HG02970 (cell line): ENCODE measurements around the gene KAT2A.

Experiments
- ATAC-seq: cut with Tn5 transposase; IDR thresholded peaks from one replicate; pipeline ENCODE4 v1.9.1; 2021; ENCODE audit warnings: mild to moderate bottlenecking, moderate library complexity, moderate number of reproducible peaks; ENCODE audit not compliant: unreplicated experiment, low FRiP score

KAT2A gene

GRCh38 chr17:42067371-42068091 lies 53.6 kb downstream of the KAT2A start:
- ATAC-seq = no peak

DNA sequence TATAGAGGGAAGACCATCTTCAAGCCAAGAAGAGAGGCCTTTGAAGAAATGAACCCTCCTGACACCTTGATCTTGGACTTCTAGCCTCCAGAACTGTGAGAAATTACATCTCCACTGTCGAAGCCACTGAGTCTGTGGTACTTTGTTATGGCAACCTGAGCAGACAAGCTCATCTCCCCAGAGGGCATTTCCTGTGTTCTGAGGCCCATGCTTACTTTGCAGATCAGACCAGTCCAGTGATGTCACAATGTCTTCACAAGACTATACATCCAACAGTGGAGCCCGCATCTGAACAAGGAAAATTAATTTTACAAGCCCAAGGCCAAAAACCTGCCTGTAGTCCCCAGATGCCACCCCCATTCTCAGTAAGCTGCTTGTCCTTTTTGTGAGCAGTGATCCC lies 56.0 kb downstream of the KAT2A start:
- ATAC-seq = no peak
